NCI-H2171 treated with DMSO at 0.1 percent for 48 hours (cell line): ENCODE results near the gene ZNF428.

Experiments
- DNase-seq: peaks from one replicate; lab custom pipeline; 2025; lab: John Stamatoyannopoulos, UW

ZNF428 gene

GRCh38 chr19:43562226-43562697 is 57.2 kb downstream of the ZNF428 start:
- DNase-seq: no peak

- DNase-seq: no peak
Observed at GRCh38 chr19:43561139-43561970, 58.1 kb downstream of the ZNF428 start.

- DNase-seq: no peak
Observed at GRCh38 chr19:43560687-43561086, 58.7 kb downstream of the ZNF428 start.
